ENCODE data around the gene ZDHHC11B. TPM values are rescaled to one million over a fixed set of nuclear protein-coding genes. Genes with fewer than 3 reads are reported as not detected.
A peak's percentile ranks its signal among the peaks of the same experiment; 100 is the strongest.
"Not testable (repeated sequence)": the region's sequence is repeated elsewhere in the genome, so short reads cannot be mapped to it uniquely, and the experiment has no call there.

ZDHHC11B gene
- polyA plus RNA-seq, 1 donor: 7.3 TPM

DNA sequence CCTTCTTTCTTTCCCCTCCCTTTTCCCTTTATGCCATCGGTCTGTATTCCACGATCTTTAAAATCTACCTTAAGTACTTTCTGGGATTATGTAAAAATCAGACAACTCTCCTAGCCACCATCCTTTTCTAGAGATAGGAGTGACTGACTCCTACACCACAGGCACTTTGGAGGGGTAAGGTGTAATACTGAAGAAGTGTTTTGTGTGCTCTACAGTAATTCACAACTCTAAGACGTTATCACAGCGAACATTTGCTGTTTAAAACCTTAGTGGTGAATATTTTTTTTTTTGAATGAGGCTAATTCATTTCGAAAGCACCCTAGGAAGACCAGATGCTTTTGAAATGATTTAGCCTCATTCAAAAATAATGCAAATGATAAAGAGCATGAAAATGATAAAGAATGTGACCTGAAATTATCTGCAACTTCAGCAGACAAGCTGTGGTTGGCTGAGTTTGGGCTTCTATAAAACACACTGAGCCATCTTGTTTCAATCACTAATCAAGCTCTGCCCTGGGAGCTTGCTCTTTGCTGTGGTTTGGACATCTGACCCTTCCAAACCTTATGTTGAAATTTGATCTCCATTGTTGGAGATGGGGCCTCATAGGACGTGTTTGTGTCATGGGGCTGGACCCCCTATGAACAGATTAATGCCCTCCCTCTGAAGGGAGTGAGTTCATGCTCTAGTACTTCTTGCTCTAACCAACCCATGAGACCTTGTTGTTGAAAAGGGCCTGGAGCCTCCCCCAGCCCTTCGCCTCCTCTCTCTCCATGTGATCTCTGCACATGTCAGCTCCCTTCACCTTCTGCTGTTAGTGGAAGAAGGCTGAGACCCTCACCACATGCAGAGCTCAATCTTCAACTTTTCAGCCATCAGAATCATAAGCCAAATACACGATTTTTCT lies 70.1 kb downstream of the ZDHHC11B start:
- not testable (repeated sequence) for DNase-seq

DNA sequence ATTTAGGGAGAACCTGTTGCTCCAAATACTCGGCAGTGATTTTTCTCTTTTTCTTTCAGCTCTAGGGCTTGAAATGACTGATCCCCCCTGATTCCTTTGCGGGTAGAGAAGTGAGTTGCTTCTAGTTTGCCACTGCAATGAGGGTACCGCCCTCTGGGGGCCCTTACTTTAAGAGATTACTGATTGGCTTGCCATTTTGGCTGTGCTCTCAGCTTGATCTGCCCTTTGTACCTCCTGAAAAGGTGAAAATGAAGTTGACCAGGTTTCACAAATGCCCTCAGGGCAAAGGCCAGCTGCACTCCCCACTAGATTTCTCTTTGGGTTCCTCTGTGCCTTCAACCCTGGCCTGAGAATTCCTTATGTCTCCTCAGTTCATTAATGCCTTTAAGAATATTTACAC lies 70.8 kb downstream of the ZDHHC11B start:
- DNase-seq: not testable (repeated sequence)

DNA sequence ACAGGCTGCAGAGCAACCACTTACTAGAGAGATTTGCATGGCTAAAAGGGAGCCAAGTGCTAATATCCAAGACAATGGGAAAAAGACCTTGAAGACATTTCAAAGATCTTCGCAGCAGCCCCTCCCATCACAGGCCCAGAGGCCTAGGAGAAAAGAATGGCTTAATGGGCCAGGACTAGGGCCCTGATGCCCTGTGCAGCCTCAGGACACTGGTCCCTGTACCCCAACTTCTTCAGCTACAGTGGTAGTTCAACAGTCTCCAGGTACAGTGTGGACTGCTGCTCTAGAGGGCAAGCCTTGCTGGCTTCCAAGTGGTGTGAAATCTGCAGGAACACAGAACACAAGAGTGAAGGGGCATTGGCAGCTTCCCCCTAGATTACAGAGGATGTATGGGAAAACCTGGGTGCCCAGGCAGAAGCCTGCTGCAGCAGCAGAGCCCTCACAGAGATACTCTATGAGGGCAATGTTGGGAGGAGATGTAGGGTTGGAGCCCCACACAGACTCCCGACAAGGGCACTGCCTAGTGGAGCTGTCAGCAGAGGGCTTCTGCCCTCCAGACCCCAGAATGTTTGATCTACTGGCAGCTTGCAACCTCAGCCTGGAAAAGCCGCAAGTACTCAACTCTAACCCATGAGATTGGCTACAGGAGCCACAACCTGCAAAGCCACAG lies 75.5 kb downstream of the ZDHHC11B start:
- not testable (repeated sequence) for DNase-seq

DNA sequence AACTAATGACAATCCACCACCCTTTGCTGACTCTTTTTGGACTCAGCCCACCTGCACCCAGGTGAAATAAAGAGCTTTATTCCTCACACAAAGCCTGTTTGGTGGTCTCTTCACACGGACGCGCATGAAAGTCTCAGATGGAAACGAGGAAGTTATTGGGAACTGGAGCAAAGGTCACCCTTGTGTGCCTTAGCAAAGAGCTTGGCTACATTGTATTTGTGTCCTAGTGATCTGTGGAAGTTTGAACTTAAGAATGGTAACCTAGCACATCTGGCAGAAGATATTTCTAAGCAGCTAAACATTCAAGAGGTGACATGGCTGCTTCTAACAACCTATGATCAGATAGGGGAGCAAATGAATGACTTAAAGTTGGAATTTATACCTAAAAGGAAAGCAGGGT lies 76.2 kb downstream of the ZDHHC11B start:
- not testable (repeated sequence) for DNase-seq

GRCh38 chr5:706127-706526 lies 78.4 kb downstream of the ZDHHC11B start:
- not testable (repeated sequence) for DNase-seq

GRCh38 chr5:696753-697702 lies 87.5 kb downstream of the ZDHHC11B start:
- DNase-seq: not testable (repeated sequence)

GRCh38 chr5:696191-696590 lies 88.3 kb downstream of the ZDHHC11B start:
- DNase-seq: not testable (repeated sequence)

DNA sequence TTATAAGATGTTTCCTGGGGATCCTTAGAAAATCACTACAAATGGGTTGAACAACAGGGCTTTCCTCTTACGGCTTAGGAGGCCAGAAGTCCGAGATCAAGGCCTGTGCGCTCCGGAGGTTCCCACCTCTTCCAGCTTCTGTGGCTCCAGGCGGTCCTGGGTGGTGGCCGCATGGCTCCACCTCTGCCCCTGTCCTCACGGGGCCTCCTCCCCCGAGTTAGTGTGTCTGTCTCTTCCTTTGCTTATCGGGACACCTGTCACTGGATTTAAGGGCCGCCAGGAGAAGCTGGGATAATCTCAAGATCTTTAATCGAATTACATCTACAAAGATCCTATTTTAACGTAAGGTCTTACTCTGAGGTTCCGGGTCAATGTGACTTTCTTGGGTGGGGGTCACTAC lies 89.1 kb downstream of the ZDHHC11B start:
- DNase-seq: not testable (repeated sequence)

DNA sequence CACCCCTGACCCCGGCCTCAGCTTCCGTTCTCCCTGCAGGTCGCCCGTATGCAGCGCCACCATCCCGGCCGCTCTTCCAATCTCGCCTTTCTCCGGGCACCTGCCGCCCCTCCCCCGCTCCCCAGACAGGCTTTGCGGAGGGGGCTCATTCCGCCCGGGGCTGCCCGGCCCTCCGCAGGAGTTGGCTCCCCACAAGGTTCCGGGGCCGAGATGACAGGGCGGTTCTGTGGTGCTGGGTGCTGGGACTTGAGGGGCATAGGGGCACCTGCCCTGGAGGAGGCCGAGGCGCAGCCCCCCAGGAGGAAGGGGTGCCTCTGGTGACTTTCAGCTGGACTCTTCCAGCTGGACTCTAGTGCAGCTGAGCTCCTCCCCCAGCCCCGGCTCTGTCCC lies 90.5 kb downstream of the ZDHHC11B start:
- DNase-seq: not testable (repeated sequence)

DNA sequence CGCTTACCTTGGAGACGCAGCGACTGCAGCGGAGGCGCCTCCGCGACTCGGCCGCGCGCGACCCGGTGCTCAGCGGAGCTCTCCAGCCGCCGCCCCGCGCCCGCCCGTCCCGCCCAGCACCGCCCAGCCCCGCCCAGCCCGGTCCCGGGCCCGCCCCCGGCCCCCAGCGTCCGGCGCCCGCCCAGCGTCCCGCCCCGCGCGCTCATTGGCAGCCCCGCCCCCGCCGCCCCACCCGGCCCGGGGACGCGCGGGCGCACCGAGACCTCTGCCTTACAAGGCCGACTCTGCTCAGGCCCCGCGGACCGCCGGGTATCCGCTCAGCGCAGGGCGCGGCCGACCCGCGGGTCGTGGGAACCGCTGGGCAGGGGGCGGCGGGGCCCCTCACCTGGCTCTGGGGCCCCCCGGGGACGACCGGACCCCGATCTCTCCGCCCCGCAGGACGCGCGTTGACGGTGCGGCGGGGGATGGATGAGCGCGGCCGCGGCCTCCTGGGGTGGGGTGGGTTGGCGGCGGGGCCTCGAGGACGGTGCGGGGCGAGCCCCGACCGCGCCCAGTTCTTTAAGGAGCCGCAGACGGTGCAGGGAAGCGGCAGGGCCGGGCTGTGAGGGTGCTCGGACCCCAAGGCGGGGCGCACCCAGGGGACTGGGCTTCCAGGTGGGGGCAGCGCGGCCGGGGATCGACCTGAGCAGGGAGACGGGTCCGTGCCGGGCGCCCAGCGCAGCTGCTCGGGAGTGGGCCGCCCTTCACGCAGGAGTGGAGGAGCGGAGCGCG lies 91.1 kb downstream of the ZDHHC11B start, which contains the start of gene TPPP:
TPPP (minus strand) TSS at position 82 of the 771 bp plus-strand sequence. CDS start 15,292 bp downstream, outside the sequence.
- DNase-seq: peak; percentile 56

- not testable (repeated sequence) for DNase-seq
Observed at GRCh38 chr5:692529-693041, 91.9 kb downstream of the ZDHHC11B start.

DNA sequence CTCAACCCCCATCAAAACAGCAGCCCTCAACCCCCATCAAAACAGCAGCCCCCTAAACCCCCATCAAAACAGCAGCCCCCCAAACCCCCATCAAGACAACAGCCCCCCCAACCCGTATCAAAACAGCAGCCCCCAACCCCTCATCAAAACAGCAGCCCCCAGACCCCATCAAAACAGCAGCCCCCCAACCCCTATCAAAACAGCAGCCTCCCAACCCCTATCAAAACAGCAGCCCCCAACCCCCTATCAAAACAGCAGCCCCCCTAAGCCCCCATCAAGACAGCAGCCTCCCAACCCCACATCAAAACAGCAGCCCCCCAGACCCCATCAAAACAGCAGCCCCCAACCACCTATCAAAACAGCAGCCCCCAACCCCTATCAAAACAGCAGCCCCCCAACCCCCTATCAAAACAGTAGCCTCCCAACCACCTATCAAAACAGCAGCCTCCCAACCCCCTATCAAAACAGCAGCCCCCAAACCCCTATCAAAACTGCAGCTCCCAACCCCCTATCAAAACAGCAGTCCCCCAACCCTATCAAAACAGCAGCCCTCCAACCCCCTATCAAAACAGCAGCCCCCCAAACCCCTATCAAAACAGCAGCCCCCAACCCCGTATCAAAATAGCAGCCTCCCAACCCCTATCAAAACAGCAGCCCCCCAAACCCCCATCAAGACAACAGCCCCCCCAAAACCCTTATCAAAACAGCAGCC lies 92.6 kb downstream of the ZDHHC11B start:
- no peak for DNase-seq

DNA sequence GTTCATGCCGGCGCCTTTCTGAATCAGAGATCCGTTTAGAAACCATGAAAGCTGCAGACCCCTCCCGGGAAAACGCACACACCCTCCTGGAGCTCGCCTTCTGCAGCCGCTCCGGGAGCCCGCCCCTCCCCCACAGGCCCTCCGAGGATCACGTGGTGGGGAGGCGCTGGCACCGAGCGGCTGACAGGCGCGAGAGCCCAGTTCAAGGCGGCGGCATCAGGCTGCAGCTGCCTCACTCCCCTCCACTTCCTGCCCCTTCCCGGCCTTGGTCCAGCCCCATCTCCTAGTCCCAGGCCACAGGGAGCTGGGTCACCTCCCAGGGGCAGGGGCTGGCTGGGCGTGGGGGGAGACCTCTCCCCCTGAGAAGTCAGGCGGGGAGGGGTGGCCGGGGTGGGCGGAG lies 93.5 kb downstream of the ZDHHC11B start:
- DNase-seq: not testable (repeated sequence)

DNA sequence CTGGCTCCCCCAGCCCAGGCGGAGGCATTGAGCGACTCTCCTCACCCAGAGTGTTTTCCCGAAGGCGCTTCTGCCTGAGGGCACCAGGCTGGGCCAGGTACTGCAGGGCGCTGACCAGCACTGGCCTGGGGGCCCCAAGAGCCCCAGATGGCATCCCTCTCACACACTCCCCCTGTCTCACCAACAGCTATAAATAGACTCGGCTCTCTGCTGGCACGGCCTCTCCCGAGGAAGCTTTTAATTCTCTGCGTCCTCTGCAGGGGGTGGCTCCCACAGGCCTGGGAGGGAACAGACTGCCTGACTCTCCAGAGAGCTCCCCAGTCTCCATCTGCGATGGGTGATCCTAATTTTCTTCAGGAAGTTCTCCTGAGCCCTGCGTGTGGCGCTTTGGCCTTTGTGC lies 94.2 kb downstream of the ZDHHC11B start:
- not testable (repeated sequence) for DNase-seq

DNA sequence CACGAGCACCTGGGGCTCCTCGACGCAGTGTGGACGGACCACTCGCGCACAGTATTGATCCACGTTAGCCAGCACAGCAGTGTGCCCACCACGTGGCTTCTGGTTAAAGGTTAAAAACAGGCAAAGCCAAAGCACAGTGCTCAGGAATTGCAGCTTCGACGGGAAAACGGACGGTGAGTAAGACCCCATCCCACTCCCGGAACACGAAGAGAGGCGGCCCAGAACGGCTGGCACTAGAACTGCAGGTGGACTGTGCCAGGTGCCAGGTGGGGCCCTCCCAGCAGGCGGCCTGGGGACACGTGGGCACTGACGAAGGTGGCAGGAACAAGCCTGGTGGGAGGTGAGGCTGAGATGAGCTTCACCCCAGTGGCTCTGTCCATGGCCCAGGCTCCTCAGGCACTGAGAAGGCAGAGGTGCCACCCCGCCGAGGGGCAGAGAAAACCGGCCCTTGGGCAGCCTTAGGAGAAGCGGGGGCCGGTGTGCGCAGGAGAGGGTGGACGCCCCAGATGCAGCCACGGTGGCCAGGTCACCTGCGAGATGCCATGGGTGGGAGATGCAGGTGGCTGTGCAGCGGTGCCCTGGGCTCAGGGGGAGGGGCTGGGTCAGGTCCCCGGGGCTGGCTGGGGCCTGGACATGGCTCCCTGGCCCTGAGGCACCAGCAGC lies 96.0 kb downstream of the ZDHHC11B start:
- not testable (repeated sequence) for DNase-seq

DNA sequence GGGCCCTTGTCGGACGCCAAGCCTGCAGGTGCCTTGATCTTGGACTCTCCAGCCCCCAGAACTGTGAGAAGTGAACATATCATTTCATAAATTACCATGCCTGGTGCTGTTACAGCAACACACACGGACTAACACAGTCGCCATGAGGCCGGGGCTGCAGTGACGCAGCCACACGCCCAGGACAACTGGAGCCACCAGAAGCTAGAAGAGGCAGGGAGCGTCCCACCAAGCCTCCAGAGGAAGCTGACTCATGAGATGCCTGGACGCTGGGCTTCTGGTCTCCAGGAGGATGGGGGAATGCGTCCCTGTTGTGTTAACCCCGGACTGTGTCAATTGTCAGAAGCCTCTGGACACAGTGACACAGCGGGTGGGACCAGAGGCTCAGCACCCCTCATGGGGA lies 97.6 kb downstream of the ZDHHC11B start:
- DNase-seq: not testable (repeated sequence)

DNA sequence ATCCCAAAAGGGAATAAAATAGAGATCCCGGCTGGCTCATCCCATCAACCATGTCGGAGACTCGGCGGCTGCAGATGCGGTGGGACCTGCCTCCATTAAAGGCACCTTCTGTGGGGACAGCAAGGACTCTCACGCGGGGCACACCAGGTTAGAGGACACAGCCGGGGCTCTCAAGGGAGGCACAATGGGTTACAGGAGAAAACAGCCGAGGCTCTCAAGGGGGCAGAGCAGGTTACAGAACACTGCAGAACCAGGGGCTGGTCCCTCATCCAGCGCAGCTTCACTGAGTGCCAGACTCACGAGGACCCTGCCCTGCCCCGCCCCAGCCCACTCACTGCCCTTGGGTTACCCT lies 98.4 kb downstream of the ZDHHC11B start:
- DNase-seq: not testable (repeated sequence)

- DNase-seq: no peak
Observed at GRCh38 chr5:685262-686171, 99.0 kb downstream of the ZDHHC11B start.

GRCh38 chr5:684751-685216 lies 99.7 kb downstream of the ZDHHC11B start:
- DNase-seq: no peak
